ENCODE measurements around the gene UCK2.
A peak's percentile ranks its signal among the peaks of the same experiment; 100 is the strongest.

Gene UCK2

DNA sequence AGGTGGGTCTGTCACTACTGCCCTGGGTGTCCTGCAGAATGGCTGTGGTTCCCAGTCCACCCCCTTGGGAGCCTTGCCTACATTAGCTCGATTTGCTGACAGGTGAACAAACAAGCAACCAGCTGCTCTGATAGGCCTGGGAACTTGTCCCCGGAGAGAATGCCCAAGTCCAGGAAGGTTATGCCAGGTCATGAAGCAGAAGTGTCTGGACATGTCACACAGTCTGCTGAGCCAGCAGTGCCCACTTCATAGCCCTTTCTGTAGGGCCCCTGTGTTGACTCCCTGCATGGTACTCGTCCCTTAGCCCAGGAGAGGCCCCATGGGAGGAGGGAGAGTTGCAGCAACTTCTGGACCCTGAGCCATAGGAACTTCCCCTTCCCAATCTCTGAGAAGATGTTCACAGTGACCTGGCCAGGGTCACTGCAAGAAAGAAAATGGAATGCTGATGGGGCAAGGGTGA, 31.0 kb downstream of the UCK2 start:
- peak; percentile 92 for DNase-seq (ENCODE audit: low read depth)
- 0 out of 2 replicates have a peak overlapping the region, but pooled peaks have one; percentile 1 for H3K4me3 ChIP-seq (ENCODE audit: low read depth, low read length)
- TF ChIP-seq CTCF (IDR thresholded peaks at IDR 0.05; ENCODE audit: control insufficient read depth, extremely low read depth, insufficient read depth) = no peak

DNA sequence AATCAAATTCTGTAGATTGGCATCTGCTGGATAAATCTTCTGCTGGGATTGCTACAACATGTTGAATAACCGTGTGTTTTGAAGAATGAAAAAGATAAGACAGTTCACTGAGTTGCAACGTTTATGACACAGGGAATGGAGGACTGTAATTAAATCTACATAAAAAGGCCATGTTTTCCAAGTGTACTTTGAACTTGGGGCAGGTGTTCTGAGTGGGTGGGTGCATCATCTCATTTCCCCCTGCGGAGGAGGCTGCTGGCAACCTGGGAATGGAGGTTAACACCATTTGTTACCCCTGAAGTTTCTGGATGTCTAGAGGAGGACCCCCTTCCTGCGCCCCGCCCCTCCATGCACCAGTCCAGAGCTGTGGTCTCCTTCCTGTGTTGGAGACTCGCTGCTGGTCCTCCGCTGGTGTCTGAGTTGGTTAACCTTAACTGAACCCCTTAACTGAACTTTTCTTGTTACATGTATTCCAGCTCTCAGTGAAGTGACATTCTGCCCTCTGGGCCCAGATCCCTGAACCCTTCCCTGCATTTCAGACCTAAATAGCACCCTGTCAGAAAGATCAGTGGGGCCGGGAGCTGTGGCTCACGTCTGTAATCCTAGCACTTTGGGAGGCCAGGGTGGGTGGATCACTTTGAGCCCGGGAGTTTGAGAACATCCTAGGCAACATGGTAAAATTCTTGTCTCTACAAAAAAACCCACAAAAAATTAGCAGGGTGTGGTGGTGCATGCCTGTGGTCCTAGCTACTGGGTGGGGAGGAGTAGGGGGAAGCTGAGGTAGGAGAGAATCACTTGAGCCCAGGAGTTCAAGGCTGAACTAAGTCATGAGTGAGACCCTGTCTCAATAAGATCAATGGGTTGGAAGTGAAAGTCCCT, 31.8 kb downstream of the UCK2 start:
- DNase-seq (ENCODE audit: low read depth) = no peak
- H3K4me3 ChIP-seq (ENCODE audit: low read depth, low read length) = no peak overlapping the region
- no peak for TF ChIP-seq CTCF (IDR thresholded peaks at IDR 0.05; ENCODE audit: control insufficient read depth, extremely low read depth, insufficient read depth)

GRCh38 chr1:165860065-165860464, 32.7 kb downstream of the UCK2 start:
- no peak for TF ChIP-seq CTCF (IDR thresholded peaks at IDR 0.05; ENCODE audit: control insufficient read depth, extremely low read depth, insufficient read depth)
- H3K4me3 ChIP-seq (ENCODE audit: low read depth, low read length) = no peak overlapping the region
- DNase-seq (ENCODE audit: low read depth) = no peak

GRCh38 chr1:165861911-165862310, 34.5 kb downstream of the UCK2 start:
- no peak for TF ChIP-seq CTCF (IDR thresholded peaks at IDR 0.05; ENCODE audit: control insufficient read depth, extremely low read depth, insufficient read depth)
- DNase-seq (ENCODE audit: low read depth) = no peak
- H3K4me3 ChIP-seq (ENCODE audit: low read depth, low read length) = no peak overlapping the region

- no peak for TF ChIP-seq CTCF (IDR thresholded peaks at IDR 0.05; ENCODE audit: control insufficient read depth, extremely low read depth, insufficient read depth)
- peak; percentile 61 for DNase-seq (ENCODE audit: low read depth)
- H3K4me3 ChIP-seq (ENCODE audit: low read depth, low read length) = no peak overlapping the region
These were observed 35.0 kb downstream of the UCK2 start for GRCh38 chr1:165862448-165862847.

DNA sequence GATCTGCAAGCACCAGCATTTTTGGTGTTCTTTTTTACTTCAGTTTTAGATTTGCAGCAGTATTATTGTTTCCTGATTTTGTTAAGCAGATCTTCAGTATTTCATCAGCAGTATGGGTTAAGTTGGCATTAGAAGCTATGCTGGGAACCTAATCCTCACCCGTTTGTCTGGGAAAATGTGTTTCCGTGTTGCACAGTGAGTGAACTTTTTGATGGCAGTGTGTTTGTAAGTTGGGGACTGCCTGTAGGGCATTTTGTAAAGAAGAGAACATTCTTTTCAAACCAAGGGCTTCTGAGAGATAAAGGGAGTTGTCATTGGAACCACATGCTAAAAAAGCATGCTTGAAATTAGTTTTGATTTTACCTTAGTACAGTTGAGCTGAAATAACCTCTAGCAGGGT, 35.9 kb downstream of the UCK2 start:
- no peak for TF ChIP-seq CTCF (IDR thresholded peaks at IDR 0.05; ENCODE audit: control insufficient read depth, extremely low read depth, insufficient read depth)
- DNase-seq (ENCODE audit: low read depth) = no peak
- H3K4me3 ChIP-seq (ENCODE audit: low read depth, low read length) = no peak overlapping the region

Data from LNCaP clone FGC (cell line).